Gastroesophageal sphincter (tissue), 3 donors: Measurements from ENCODE around the gene KIF26B.

Experiments used
- EP300 ChIP-seq: sonication (generic); formaldehyde crosslinking; IDR thresholded peaks from one replicate; pipeline ENCODE4 v1.6.1; 2017; ENCODE audit warnings: antibody characterized with exemption, mild to moderate bottlenecking
- POLR2A ChIP-seq, 2 donors: fragments of 450-650 bp; IDR thresholded peaks; one replicate each; pipeline ENCODE4 v1.6.1; 2017; ENCODE audit warnings: antibody characterized with exemption in 2 of 2, mild to moderate bottlenecking in 2 of 2, moderate library complexity in 1 of 2
- TF ChIP-seq, protein P1 (sequence below), 4 experiments: fragments of 200-600 bp in 2 of 4; fragments of 450-650 bp in 2 of 4; sonication (generic) in 1 of 4; IDR thresholded peaks; one replicate each; pipeline ENCODE4 v1.5.1; 2017 to 2019; ENCODE audit warnings: antibody characterized with exemption in 4 of 4, mild to moderate bottlenecking in 2 of 4, moderate library complexity in 2 of 4

DNA sequence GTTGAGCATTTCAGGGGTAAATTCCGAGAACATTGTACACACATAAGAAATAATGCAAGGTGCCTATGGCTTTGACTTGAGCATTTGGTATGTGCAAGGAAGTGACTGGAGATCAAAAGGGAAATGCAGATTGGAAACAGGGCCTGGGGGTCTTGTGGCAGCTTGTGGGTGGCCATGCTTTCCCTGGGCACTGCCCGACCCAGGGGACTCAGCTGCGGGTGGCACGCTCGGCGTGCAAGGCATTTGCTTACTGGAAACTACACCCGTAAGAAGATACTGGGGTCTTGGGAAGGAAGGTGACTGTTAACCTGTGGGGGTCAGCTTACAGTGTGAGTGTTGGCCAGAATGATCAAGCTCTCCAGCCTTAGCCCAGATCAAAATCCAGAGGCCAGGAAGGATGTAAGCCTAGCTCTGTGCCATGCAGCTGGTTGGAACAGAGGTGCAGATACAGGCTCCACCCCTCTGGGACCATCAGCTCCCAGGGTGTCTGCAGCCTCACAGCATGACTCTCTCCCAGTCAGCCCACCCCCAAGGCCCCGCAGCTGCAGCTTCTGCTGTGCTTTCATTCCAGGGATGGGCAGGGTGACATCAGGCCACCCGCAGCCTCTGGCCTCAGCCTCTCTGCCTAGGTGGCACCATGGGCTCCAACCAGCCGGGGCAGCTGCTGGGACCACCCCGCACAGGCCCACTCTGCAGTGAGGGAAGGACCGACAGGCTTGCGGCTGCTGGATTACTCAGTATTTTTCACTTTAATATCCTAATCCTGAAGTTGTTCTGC, 55.1 kb downstream of the KIF26B start:
- TF ChIP-seq, protein P1, sequence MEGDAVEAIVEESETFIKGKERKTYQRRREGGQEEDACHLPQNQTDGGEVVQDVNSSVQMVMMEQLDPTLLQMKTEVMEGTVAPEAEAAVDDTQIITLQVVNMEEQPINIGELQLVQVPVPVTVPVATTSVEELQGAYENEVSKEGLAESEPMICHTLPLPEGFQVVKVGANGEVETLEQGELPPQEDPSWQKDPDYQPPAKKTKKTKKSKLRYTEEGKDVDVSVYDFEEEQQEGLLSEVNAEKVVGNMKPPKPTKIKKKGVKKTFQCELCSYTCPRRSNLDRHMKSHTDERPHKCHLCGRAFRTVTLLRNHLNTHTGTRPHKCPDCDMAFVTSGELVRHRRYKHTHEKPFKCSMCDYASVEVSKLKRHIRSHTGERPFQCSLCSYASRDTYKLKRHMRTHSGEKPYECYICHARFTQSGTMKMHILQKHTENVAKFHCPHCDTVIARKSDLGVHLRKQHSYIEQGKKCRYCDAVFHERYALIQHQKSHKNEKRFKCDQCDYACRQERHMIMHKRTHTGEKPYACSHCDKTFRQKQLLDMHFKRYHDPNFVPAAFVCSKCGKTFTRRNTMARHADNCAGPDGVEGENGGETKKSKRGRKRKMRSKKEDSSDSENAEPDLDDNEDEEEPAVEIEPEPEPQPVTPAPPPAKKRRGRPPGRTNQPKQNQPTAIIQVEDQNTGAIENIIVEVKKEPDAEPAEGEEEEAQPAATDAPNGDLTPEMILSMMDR (IDR thresholded peaks at IDR 0.05) = no peak
- TF ChIP-seq EP300 (no peak), POLR2A (IDR thresholded peaks at IDR 0.05) (no peak)
